Neural progenitor cell (in vitro differentiated cells): ENCODE data around the gene EI24.
A peak's percentile ranks its signal among the peaks of the same experiment; 100 is the strongest.

ENCODE experiments used
- CTCF ChIP-seq: fragments of 200-600 bp; sonication (generic); IDR thresholded peaks from 2 replicates; pipeline ENCODE4 v1.5.1; 2017; ENCODE audit warnings: antibody characterized with exemption, mild to moderate bottlenecking
- EZH2 ChIP-seq: fragments of 200-600 bp; sonication (generic); IDR thresholded peaks from 2 replicates; pipeline ENCODE4 v1.6.1; 2017; ENCODE audit warnings: antibody characterized with exemption, mild to moderate bottlenecking, moderate library complexity

- TF ChIP-seq CTCF (no peak), EZH2 (peak; percentile 16)
These were observed 56.5 kb downstream of the EI24 start for GRCh38 chr11:125625630-125626287.
